ENCODE results near the gene IKZF3.
A peak's percentile ranks its signal among the peaks of the same experiment; 100 is the strongest.
"Not testable (repeated sequence)": the region's sequence is repeated elsewhere in the genome, so short reads cannot be mapped to it uniquely, and the experiment has no call there.

The IKZF3 gene

GRCh38 chr17:39739885-39740356 lies 124.2 kb downstream of the IKZF3 start:
- DNase-seq (ENCODE audit: low read depth in 3 of 3): no peak

GRCh38 chr17:39738983-39739884 lies 124.9 kb downstream of the IKZF3 start:
- DNase-seq (ENCODE audit: low read depth in 3 of 3): no peak

GRCh38 chr17:39738568-39738901 lies 125.6 kb downstream of the IKZF3 start:
- DNase-seq (ENCODE audit: low read depth in 3 of 3): no peak

GRCh38 chr17:39737760-39738567 lies 126.1 kb downstream of the IKZF3 start, which contains the start of gene GRB7:
Gene GRB7, plus strand, starts transcription at chr17:39737938. Its CDS starts 4,364 bp downstream, at chr17:39742302.
- no peak for DNase-seq (ENCODE audit: low read depth in 3 of 3)

- DNase-seq (ENCODE audit: low read depth in 3 of 3): no peak
Observed at GRCh38 chr17:39737206-39737759, 126.8 kb downstream of the IKZF3 start.

GRCh38 chr17:39736319-39737165 lies 127.6 kb downstream of the IKZF3 start:
- no peak for DNase-seq (ENCODE audit: low read depth in 3 of 3)

- DNase-seq (ENCODE audit: low read depth in 3 of 3): no peak
Observed at GRCh38 chr17:39735882-39736281, 128.2 kb downstream of the IKZF3 start.

- no peak for DNase-seq (ENCODE audit: low read depth in 3 of 3)
Observed at GRCh38 chr17:39732586-39732985, 131.5 kb downstream of the IKZF3 start.

- DNase-seq (ENCODE audit: low read depth in 3 of 3): peak; percentile 90 to 97 (median 91)
Observed at GRCh38 chr17:39730095-39730921, 133.8 kb downstream of the IKZF3 start, which contains the start of gene MIEN1. Gene MIEN1, minus strand, starts transcription at chr17:39730532. Its CDS starts 37 bp downstream, at chr17:39730495.

- no peak for DNase-seq (ENCODE audit: low read depth in 3 of 3)
Observed at GRCh38 chr17:39729280-39729851, 134.7 kb downstream of the IKZF3 start.

- DNase-seq (ENCODE audit: low read depth in 3 of 3): no peak
Observed at GRCh38 chr17:39727556-39727955, 136.6 kb downstream of the IKZF3 start.

GRCh38 chr17:39726617-39727016 lies 137.5 kb downstream of the IKZF3 start:
- no peak for DNase-seq (ENCODE audit: low read depth in 3 of 3)

GRCh38 chr17:39725923-39726322 lies 138.2 kb downstream of the IKZF3 start:
- not testable (repeated sequence) for DNase-seq (ENCODE audit: low read depth in 3 of 3)

- no peak for DNase-seq (ENCODE audit: low read depth in 3 of 3)
Observed at GRCh38 chr17:39724731-39725130, 139.4 kb downstream of the IKZF3 start.

GRCh38 chr17:39722965-39723848 lies 140.9 kb downstream of the IKZF3 start:
- DNase-seq (ENCODE audit: low read depth in 3 of 3): no peak

GRCh38 chr17:39722104-39722503 lies 142.0 kb downstream of the IKZF3 start:
- DNase-seq (ENCODE audit: low read depth in 3 of 3): no peak

- no peak for DNase-seq (ENCODE audit: low read depth in 3 of 3)
Observed at GRCh38 chr17:39719563-39720355, 144.4 kb downstream of the IKZF3 start.

- no peak for DNase-seq (ENCODE audit: low read depth in 3 of 3)
Observed at GRCh38 chr17:39717660-39718059, 146.5 kb downstream of the IKZF3 start.

Measured in stimulated activated CD4-positive, alpha-beta T cell treated with anti-CD3 and anti-CD28 coated beads, TNF-alpha, amount 100 ng/mL, for 4 hours (primary cell).